SK-N-MC (cell line): ENCODE measurements around the gene DHX8.
"Not testable (repeated sequence)": the region's sequence is repeated elsewhere in the genome, so short reads cannot be mapped to it uniquely, and the experiment has no call there.

ENCODE experiments used
- DNase-seq: peaks from one replicate; pipeline ENCODE4 v3.0.0-alpha.2; 2011; ENCODE audit warnings: low read depth, low spot score
- H3K27ac ChIP-seq: fragments of 200-600 bp; sonication (generic); 2 replicates; pipeline ENCODE4 v1.5.1; 2016; ENCODE audit warnings: mixed run types
- H3K36me3 ChIP-seq: fragments of 200-600 bp; sonication (generic); 2 replicates; pipeline ENCODE4 v1.6.1; 2017; ENCODE audit warnings: antibody characterized with exemption, low read length, mixed read lengths; ENCODE audit not compliant: insufficient read depth
- H3K4me3 ChIP-seq: fragments of 200-600 bp; sonication (generic); 2 replicates; pipeline ENCODE4 v1.5.1; 2016
- H3K9ac ChIP-seq: fragments of 200-600 bp; sonication (generic); 2 replicates; pipeline ENCODE4 v1.8.0; 2017; ENCODE audit warnings: mixed run types, mixed read lengths; ENCODE audit not compliant: insufficient read length
- H3K9me3 ChIP-seq: fragments of 200-600 bp; sonication (generic); 2 replicates; pipeline ENCODE4 v1.6.1; 2017; ENCODE audit warnings: low read depth, mild to moderate bottlenecking, antibody characterized with exemption, low read length, moderate library complexity, mixed read lengths
- EZH2 ChIP-seq: fragments of 200-600 bp; sonication (generic); IDR thresholded peaks from one replicate; pipeline ENCODE4 v1.6.1; 2017; ENCODE audit warnings: antibody characterized with exemption
- FOXP2 ChIP-seq: optimal IDR thresholded peaks from 2 replicates; pipeline ENCODE3; 2011; ENCODE audit warnings: mild to moderate bottlenecking, moderate library complexity; ENCODE audit not compliant: insufficient read depth; ENCODE audit errors: extremely low read length, control extremely low read depth
- POLR2AphosphoS5 ChIP-seq: IDR thresholded peaks from 2 replicates; pipeline ENCODE4 v1.6.1; 2012; ENCODE audit warnings: mild to moderate bottlenecking, low read depth, low read length, borderline replicate concordance

Gene DHX8

GRCh38 chr17:43445009-43445589, 38.7 kb upstream of the DHX8 start:
- Histone ChIP-seq H3K36me3 (no peaks in the 10 kb centered on the region), H3K9me3 (no peaks in the 10 kb centered on the region), H3K9ac (no peak overlapping the region), H3K27ac (no peak overlapping the region), H3K4me3 (no peak overlapping the region)
- no peak for TF ChIP-seq EZH2
- TF ChIP-seq POLR2AphosphoS5: no peak
- no peak for TF ChIP-seq FOXP2
- no peak for DNase-seq

GRCh38 chr17:43446773-43447172, 37.0 kb upstream of the DHX8 start:
- no peak overlapping the region for H3K27ac ChIP-seq
- no peaks in the 10 kb centered on the region for H3K36me3 ChIP-seq
- H3K9ac ChIP-seq: no peak overlapping the region
- no peak for DNase-seq
- no peak overlapping the region for H3K4me3 ChIP-seq
- H3K9me3 ChIP-seq: no peaks in the 10 kb centered on the region
- no peak for TF ChIP-seq EZH2
- no peak for TF ChIP-seq POLR2AphosphoS5
- no peak for TF ChIP-seq FOXP2

DNA sequence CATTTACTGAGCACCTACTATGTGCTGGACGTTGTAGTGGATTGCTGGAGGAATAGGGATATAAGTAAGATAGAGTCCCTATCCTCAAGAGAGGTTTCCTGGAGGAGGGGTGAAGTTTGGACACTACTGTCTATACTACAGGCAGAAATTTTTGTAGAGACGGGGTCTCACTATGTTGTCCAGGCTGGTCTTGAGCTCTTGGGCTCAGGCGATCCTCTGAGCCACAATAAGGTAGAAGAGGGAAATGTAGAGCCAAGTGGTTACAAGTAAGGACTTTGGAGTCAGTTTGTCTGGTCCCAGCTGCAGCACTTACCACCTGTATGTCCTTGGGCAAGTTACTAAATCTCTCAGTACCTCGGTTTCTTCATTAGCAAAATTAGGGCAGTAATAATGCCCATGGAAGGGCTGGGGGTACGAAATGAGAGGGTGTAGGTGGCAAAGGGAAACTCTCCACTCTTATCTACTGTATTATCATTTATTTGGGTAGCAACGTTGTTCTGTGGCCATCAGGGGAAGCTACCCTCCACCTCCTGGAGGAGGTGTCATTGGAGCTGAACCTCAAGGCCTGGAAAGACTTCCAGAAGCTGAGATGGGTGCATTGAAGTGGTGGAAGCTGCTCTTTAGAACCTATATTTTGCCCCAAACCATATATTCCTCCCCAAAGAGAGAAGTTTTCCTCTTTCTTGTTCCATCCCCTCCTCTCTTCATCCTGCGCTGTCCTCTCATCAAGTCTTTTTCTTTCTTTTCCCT, 34.9 kb upstream of the DHX8 start:
- no peak overlapping the region for H3K4me3 ChIP-seq
- H3K27ac ChIP-seq: no peak overlapping the region
- DNase-seq: no peak
- TF ChIP-seq POLR2AphosphoS5 (no peak), EZH2 (no peak), FOXP2 (no peak)
- no peaks in the 10 kb centered on the region for H3K9me3 ChIP-seq
- no peak overlapping the region for H3K9ac ChIP-seq
- H3K36me3 ChIP-seq: no peaks in the 10 kb centered on the region

DNA sequence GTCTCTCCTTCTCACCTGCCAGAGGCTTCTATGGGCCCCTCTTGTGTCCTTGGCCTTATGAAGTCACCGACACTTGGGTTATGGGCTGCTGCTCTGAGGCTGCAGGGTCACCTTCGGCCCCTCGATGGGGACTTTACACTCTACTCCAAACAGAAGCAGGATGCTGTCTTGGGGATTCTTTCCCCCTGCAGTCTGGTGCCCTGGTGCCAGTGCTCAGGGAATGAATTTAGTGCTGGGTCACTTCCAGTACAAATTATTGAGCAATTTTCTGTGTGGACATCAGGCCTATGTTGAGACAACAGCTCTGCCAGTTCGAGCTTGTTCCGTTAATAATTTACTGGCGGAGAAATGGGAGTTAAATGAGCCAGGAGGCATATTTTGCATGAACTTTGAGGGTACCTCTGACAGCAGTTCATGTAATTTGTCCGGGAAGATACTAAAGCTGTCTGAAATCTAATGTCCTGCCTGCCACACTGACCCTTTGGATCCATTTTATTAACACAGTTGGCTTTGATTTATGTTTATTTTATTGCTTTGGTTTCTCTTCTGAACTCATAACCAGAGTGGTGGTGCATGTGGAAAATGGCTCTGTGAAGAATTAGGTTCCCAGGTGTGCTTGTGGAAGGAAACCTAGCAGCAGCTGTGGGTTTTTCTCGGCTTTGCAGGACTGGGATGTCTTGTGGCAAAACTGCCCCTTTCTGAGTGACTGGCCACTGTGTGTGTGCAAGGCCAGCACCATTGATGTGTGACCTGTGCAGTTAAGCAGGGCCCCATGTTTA, 34.1 kb upstream of the DHX8 start:
- DNase-seq: no peak
- Histone ChIP-seq H3K36me3 (no peaks in the 10 kb centered on the region), H3K27ac (no peak overlapping the region), H3K4me3 (no peak overlapping the region), H3K9ac (no peak overlapping the region), H3K9me3 (no peaks in the 10 kb centered on the region)
- TF ChIP-seq POLR2AphosphoS5 (no peak), EZH2 (no peak), FOXP2 (no peak)

- not testable (repeated sequence) for H3K36me3 ChIP-seq, H3K27ac ChIP-seq, H3K4me3 ChIP-seq, H3K9me3 ChIP-seq, DNase-seq, H3K9ac ChIP-seq
Observed at GRCh38 chr17:43450791-43451190, 33.0 kb upstream of the DHX8 start.

- not testable (repeated sequence) for H3K4me3 ChIP-seq, H3K9me3 ChIP-seq, H3K9ac ChIP-seq, H3K27ac ChIP-seq, DNase-seq, H3K36me3 ChIP-seq
Observed at GRCh38 chr17:43451741-43452140, 32.0 kb upstream of the DHX8 start.

DNA sequence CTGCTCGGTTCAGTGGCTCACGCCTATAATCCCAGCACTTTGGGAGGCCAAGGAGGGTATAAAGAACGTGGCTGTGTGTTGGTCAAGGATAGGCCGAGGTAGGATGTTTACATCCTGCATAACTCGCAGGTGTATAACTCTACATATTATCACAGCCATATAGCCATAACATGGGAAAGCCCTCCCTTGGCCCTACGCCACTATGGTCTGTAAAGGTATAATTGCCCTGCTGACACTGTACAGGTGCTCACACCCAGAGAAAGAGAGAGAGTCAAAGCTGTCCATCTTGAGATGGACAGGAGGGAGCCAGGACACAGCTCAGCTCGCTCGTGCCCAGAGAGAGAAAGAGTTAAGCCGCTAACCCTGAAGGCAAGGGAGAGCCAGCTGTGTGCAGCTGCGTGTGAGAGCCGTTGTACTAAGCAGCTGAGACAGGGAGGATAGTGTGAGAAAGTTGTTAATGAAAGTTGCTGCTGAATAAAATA, 30.4 kb upstream of the DHX8 start:
- DNase-seq: no peak
- no peaks in the 10 kb centered on the region for H3K9me3 ChIP-seq
- TF ChIP-seq FOXP2: no peak
- TF ChIP-seq EZH2: no peak
- no peak for TF ChIP-seq POLR2AphosphoS5
- no peak overlapping the region for H3K27ac ChIP-seq
- no peak overlapping the region for H3K4me3 ChIP-seq
- no peak overlapping the region for H3K9ac ChIP-seq
- H3K36me3 ChIP-seq: no peaks in the 10 kb centered on the region

DNA sequence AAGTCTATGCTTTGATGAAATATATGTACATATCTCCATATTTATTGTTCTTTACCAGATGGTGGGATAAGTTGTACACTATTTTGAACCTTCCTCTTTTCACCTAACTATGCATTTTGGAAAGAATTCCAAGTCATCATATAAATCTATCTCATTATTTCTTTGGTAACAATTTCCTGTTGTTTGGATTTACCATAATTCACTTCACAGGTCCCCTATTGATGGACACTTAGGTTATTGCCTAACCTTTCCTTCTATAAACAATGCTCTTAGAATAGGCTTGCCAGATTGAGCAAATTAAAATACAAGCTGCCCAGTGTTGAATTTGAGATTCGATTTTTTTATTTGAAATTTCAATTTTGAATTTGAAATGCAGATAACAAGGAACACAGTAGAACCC, 28.9 kb upstream of the DHX8 start:
- H3K4me3 ChIP-seq: no peak overlapping the region
- no peak for TF ChIP-seq POLR2AphosphoS5
- TF ChIP-seq FOXP2: no peak
- no peak overlapping the region for H3K27ac ChIP-seq
- no peaks in the 10 kb centered on the region for H3K36me3 ChIP-seq
- no peak for DNase-seq
- no peak overlapping the region for H3K9ac ChIP-seq
- no peaks in the 10 kb centered on the region for H3K9me3 ChIP-seq
